ENCODE measurements around the gene ASB11. TPM values are rescaled to one million over a fixed set of nuclear protein-coding genes. Genes with fewer than 3 reads are reported as not detected.

Gene ASB11
- total RNA-seq, 1 experiment from 2014 or later = not detected

DNA sequence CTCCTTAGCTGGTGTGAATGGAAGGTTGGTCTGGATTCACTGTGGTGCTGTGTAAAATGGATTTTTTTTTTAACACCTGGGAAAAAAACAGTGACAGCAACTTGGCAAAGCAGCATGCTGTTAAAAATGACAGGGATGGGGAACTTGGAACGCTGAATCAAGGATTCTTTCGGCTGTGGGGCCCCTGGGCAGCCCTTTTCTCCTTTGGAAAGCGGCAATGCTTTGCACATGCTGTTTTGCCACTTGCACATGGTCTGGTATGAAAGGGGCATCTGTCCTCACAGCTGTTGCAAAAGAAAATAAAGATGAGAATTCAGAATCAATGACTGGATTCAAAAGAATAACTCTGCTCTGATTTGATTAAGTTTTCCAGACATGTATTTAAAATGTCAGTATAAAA, 30.5 kb upstream of the ASB11 start:
- H2BK12ac ChIP-seq (ENCODE audit: insufficient read length, low read depth, low read length) = no peak overlapping the region

More for the DNA sequence above, 30.5 kb upstream of the ASB11 start:
- no peak overlapping the region for H3K27ac Mint-ChIP-seq
- TF ChIP-seq, protein P1, sequence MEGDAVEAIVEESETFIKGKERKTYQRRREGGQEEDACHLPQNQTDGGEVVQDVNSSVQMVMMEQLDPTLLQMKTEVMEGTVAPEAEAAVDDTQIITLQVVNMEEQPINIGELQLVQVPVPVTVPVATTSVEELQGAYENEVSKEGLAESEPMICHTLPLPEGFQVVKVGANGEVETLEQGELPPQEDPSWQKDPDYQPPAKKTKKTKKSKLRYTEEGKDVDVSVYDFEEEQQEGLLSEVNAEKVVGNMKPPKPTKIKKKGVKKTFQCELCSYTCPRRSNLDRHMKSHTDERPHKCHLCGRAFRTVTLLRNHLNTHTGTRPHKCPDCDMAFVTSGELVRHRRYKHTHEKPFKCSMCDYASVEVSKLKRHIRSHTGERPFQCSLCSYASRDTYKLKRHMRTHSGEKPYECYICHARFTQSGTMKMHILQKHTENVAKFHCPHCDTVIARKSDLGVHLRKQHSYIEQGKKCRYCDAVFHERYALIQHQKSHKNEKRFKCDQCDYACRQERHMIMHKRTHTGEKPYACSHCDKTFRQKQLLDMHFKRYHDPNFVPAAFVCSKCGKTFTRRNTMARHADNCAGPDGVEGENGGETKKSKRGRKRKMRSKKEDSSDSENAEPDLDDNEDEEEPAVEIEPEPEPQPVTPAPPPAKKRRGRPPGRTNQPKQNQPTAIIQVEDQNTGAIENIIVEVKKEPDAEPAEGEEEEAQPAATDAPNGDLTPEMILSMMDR (conservative IDR thresholded peaks at IDR 0.05) = no peak
- no peaks in the 10 kb centered on the region; a peak in 1 of 5 replicates for H3K9me3 Mint-ChIP-seq
- H2BK15ac ChIP-seq (ENCODE audit: low read depth, low read length) = no peak overlapping the region
- peaks cover 15 to 17% of the 10 kb centered on the region in 2 experiments for H3K4me1 Mint-ChIP-seq
- no peak overlapping the region for H3K56ac ChIP-seq (ENCODE audit: insufficient read length, low read depth, low read length)
- 0 out of 2 replicates have a peak, but pooled peaks cover 2% of the 10 kb centered on the region for H3K4me1 ChIP-seq (ENCODE audit: insufficient read depth, low read length)
- H3K27ac ChIP-seq (ENCODE audit: insufficient read length, low read depth, low read length) = no peak overlapping the region
- no peak overlapping the region for H2BK5ac ChIP-seq (ENCODE audit: insufficient read length, low read length)
- H3K27me3 Mint-ChIP-seq (ENCODE audit: low read depth) = peaks cover 65% of the 10 kb centered on the region
- H3K9ac ChIP-seq (ENCODE audit: extremely low read depth, insufficient read length, low read length) = no peak overlapping the region
- H3K79me1 ChIP-seq (ENCODE audit: insufficient read depth, low read depth, low read length, poor library complexity, severe bottlenecking) = no peaks in the 10 kb centered on the region
- H3K9me3 ChIP-seq (ENCODE audit: control insufficient read depth, low read depth, low read length) = no peaks in the 10 kb centered on the region
- no peak overlapping the region for H3K14ac ChIP-seq (ENCODE audit: insufficient read depth, low read length)
- H3K4me2 ChIP-seq (ENCODE audit: insufficient read depth, insufficient read length, low read length) = no peak overlapping the region
- WGBS (ENCODE audit: extremely low coverage, insufficient read length, low lambda C conversion rate) = no CpG with 5 or more reads among the region's 3 CpGs
- no peak overlapping the region for H3T11ph ChIP-seq (ENCODE audit: low read length)
- no peak overlapping the region for H4K8ac ChIP-seq (replicated peaks; ENCODE audit: insufficient read length, low read depth, low read length)
- H4K5ac ChIP-seq (ENCODE audit: insufficient read length, low read depth, low read length) = no peak overlapping the region
- no peaks in the 10 kb centered on the region for H3K79me2 ChIP-seq (ENCODE audit: insufficient read depth, low read length)
- H2BK120ac ChIP-seq (ENCODE audit: low read depth, low read length, poor library complexity, severe bottlenecking) = no peak overlapping the region
- H3K23ac ChIP-seq (ENCODE audit: insufficient read length, low read depth, low read length) = no peak overlapping the region
- no peak overlapping the region for H3K4ac ChIP-seq (ENCODE audit: low read depth, low read length)
- no peak for DNase-seq
- no peaks in the 10 kb centered on the region for H4K20me1 ChIP-seq (ENCODE audit: control insufficient read depth, insufficient read depth, insufficient read length)
- no peaks in the 10 kb centered on the region for H3K36me3 Mint-ChIP-seq (ENCODE audit: insufficient read depth in 1 of 3, low read depth in 3 of 3)
- H2AFZ ChIP-seq (ENCODE audit: low read length) = no peak overlapping the region
- no peaks in the 10 kb centered on the region for H3K23me2 ChIP-seq (ENCODE audit: insufficient read length, low read depth, low read length, poor library complexity, severe bottlenecking)
- H4K91ac ChIP-seq (ENCODE audit: insufficient read length, low read depth, low read length) = no peak overlapping the region
- no peak overlapping the region for H2BK20ac ChIP-seq (ENCODE audit: low read depth, low read length, poor library complexity, severe bottlenecking)
- H3K18ac ChIP-seq (ENCODE audit: insufficient read length, low read depth, low read length) = no peak overlapping the region
- H2AK5ac ChIP-seq (ENCODE audit: insufficient read length, low read length) = no peak overlapping the region
- H3K27me3 ChIP-seq (ENCODE audit: insufficient read depth, low read length) = peaks cover 2% of the 10 kb centered on the region; the same call in 1 of the 2 replicates
- no peak overlapping the region for H3K4me3 Mint-ChIP-seq

Measured in H9 (cell line).